Gastrocnemius medialis (tissue), 4 donors: ENCODE data around the gene TAS1R3. TPM values are rescaled to one million over a fixed set of nuclear protein-coding genes. Genes with fewer than 3 reads are reported as not detected.

Experiments used
- ATAC-seq, 2 donors: fragments of 150-250 bp; one replicate each; pipeline ENCODE4 v1.9.1; 2016
- DNase-seq, 2 donors: peaks; one replicate each; pipeline ENCODE4 v3.0.0-alpha.2; 2019
- H3K27ac ChIP-seq, 4 donors: fragments of 200-600 bp; sonication (generic); 1 replicate in 1 of 4; 2 replicates in 3 of 4; pipeline ENCODE4 v1.5.1; 2016 to 2018; ENCODE audit warnings: mild to moderate bottlenecking in 2 of 4, moderate library complexity in 1 of 4
- H3K27me3 ChIP-seq, 3 donors: fragments of 200-600 bp; sonication (generic) in 2 of 3; 1 replicate in 1 of 3; 2 replicates in 2 of 3; pipeline versions ENCODE4 v1.5.1 to v1.6.0; 2016 to 2019; ENCODE audit warnings: mild to moderate bottlenecking in 1 of 3, moderate library complexity in 1 of 3
- H3K36me3 ChIP-seq, 2 donors: fragments of 200-600 bp; sonication (generic) in 1 of 2; one replicate each; pipeline ENCODE4 v1.5.1; 2017 to 2018
- H3K4me1 ChIP-seq, 2 donors: fragments of 200-600 bp; sonication (generic) in 1 of 2; one replicate each; pipeline ENCODE4 v1.5.1; 2016 to 2017; ENCODE audit warnings: mild to moderate bottlenecking in 2 of 2
- H3K4me3 ChIP-seq, 4 donors: fragments of 200-600 bp; sonication (generic) in 3 of 4; 1 replicate in 1 of 4; 2 replicates in 3 of 4; pipeline ENCODE4 v1.5.1; 2016 to 2019; ENCODE audit warnings: mild to moderate bottlenecking in 2 of 4
- H3K9me3 ChIP-seq, 3 donors: fragments of 200-600 bp; sonication (generic) in 2 of 3; 1 replicate in 1 of 3; 2 replicates in 2 of 3; pipeline ENCODE4 v1.5.1; 2016 to 2019
- CTCF ChIP-seq, 5 experiments: fragments of 450-650 bp in 3 of 5; fragments of 200-600 bp in 2 of 5; sonication (generic) in 2 of 5; IDR thresholded peaks in 4 of 5; conservative IDR thresholded peaks in 1 of 5; 1 replicate in 4 of 5; 2 replicates in 1 of 5; pipeline ENCODE4 v1.5.1; 2016 to 2019; ENCODE audit warnings: antibody characterized with exemption in 5 of 5, mild to moderate bottlenecking in 3 of 5, moderate library complexity in 3 of 5
- POLR2A ChIP-seq, 2 donors: fragments of 450-650 bp; IDR thresholded peaks; one replicate each; pipeline ENCODE4 v1.6.1; 2017; ENCODE audit warnings: antibody characterized with exemption in 2 of 2, mild to moderate bottlenecking in 2 of 2, moderate library complexity in 2 of 2
- in situ Hi-C, 4 donors: fragments of 200-750 bp; cut with MboI; loops; one replicate each; pipeline versions ENCODE4 v1.15.0 to v1.8.0; 2017; ENCODE audit warnings: low sequenced_read_pairs in 4 of 4
- intact Hi-C: fragments of 100-400 bp; cut with DNase I; formaldehyde crosslinking; loops from one replicate; pipeline ENCODE4 v1.15.1; 2023; ENCODE audit warnings: low total_unique reads
- total RNA-seq, 4 donors: library from RNA; depleted of rRNA; stranded (reverse); fragments of >200 nt; gene quantifications; one replicate each; pipeline versions ENCODE4 v1.1.0 to v1.2.3, GENCODE V29; 2016

The TAS1R3 gene
- total RNA-seq, 4 donors from 2014 or later = 0.20 to 0.44 TPM; not detected in 2

GRCh38 chr1:1306661-1307260 is 24.3 kb upstream of the TAS1R3 start:
- ATAC-seq (no peak), DNase-seq (no peak)
- in situ Hi-C loops = no loop called here
- intact Hi-C loops = loop anchor here (2.0 kb wide), 1 partner anchor 34 kb away; the partner anchor contains the start of gene UBE2J2
- Histone ChIP-seq H3K9me3 (no peaks in the 10 kb centered on the region), H3K27me3 (no peaks in the 10 kb centered on the region), H3K27ac (peak overlapping the region; percentile 88 to 100 (median 96)), H3K4me3 (peak overlapping the region; percentile 57 to 92 (median 74)), H3K36me3 (peaks cover 0 to 8% of the 10 kb centered on the region in 2 donors), H3K4me1 (peaks cover 38 to 46% of the 10 kb centered on the region in 2 donors)
- TF ChIP-seq POLR2A (IDR thresholded peaks at IDR 0.05) = no peak
- TF ChIP-seq CTCF (IDR thresholded peaks at IDR 0.05 in 4 of 5, conservative IDR thresholded peaks at IDR 0.05 in 1 of 5) = no peak

GRCh38 chr1:1307261-1307922 is 23.7 kb upstream of the TAS1R3 start:
- in situ Hi-C loops = no loop called here
- no peak for DNase-seq
- peak overlapping the region; percentile 57 to 92 (median 74) for H3K4me3 ChIP-seq
- intact Hi-C loops = loop anchor here (2.0 kb wide), 1 partner anchor 35 kb away; the partner anchor contains the start of gene UBE2J2
- H3K9me3 ChIP-seq = no peaks in the 10 kb centered on the region
- TF ChIP-seq CTCF (IDR thresholded peaks at IDR 0.05 in 4 of 5, conservative IDR thresholded peaks at IDR 0.05 in 1 of 5) (no peak), POLR2A (IDR thresholded peaks at IDR 0.05) (peak; percentile 66 to 74)
- H3K4me1 ChIP-seq = peaks cover 38 to 46% of the 10 kb centered on the region in 2 donors
- H3K27ac ChIP-seq = peak overlapping the region; percentile 88 to 100 (median 96)
- no peaks in the 10 kb centered on the region for H3K27me3 ChIP-seq
- peak; percentile 15 to 16 for ATAC-seq
- peaks cover 0 to 11% of the 10 kb centered on the region in 2 donors for H3K36me3 ChIP-seq

- ATAC-seq (peak; percentile 72 to 77), DNase-seq (peak; percentile 73 to 89)
- in situ Hi-C loops = no loop called here
- peak in 3 of 5 experiments; percentile 20 to 51 (median 30) for TF ChIP-seq CTCF (IDR thresholded peaks at IDR 0.05 in 4 of 5, conservative IDR thresholded peaks at IDR 0.05 in 1 of 5)
- peak in 1 of 2 donors; percentile 47 for TF ChIP-seq POLR2A (IDR thresholded peaks at IDR 0.05)
- no peaks in the 10 kb centered on the region for H3K9me3 ChIP-seq
- H3K27me3 ChIP-seq = no peaks in the 10 kb centered on the region
- H3K4me1 ChIP-seq = peaks cover 38 to 50% of the 10 kb centered on the region in 2 donors
- intact Hi-C loops = loop anchor here (1.0 to 2.0 kb wide), 5 partner anchors 17 to 67 kb away; partner anchors contain the start of genes AURKAIP1, CPTP, INTS11 and UBE2J2
- peak within 1 kb of the TSS; percentile 67 to 92 (median 75) for H3K4me3 ChIP-seq
- H3K36me3 ChIP-seq = peaks cover 0 to 19% of the 10 kb centered on the region in 2 donors
- H3K27ac ChIP-seq = peak within 1 kb of the TSS; percentile 88 to 100 (median 96)
Measured at GRCh38 chr1:1307923-1308755, 22.9 kb upstream of the TAS1R3 start, which contains the start of the genes ACAP3 and PUSL1. ACAP3 (minus strand) TSS chr1:1307930; CDS start chr1:1307815, 115 bp downstream. PUSL1 (plus strand) TSS chr1:1308597; CDS start chr1:1308644, 47 bp downstream.

- TF ChIP-seq POLR2A (IDR thresholded peaks at IDR 0.05) (peak in 1 of 2 donors; percentile 1), CTCF (IDR thresholded peaks at IDR 0.05 in 4 of 5, conservative IDR thresholded peaks at IDR 0.05 in 1 of 5) (no peak)
- no peaks in the 10 kb centered on the region for H3K9me3 ChIP-seq
- H3K36me3 ChIP-seq = peaks cover 0 to 25% of the 10 kb centered on the region in 2 donors
- H3K4me1 ChIP-seq = peaks cover 38 to 49% of the 10 kb centered on the region in 2 donors
- intact Hi-C loops (loop anchor here (1.0 to 2.0 kb wide), 4 partner anchors 16 to 66 kb away; partner anchors contain the start of genes AURKAIP1, CPTP and INTS11), in situ Hi-C loops (no loop called here)
- ATAC-seq (peak in 1 of 2 donors; percentile 3), DNase-seq (no peak)
- no peaks in the 10 kb centered on the region for H3K27me3 ChIP-seq
- peak overlapping the region; percentile 67 to 92 (median 70) for H3K4me3 ChIP-seq
- peak overlapping the region; percentile 88 to 100 (median 96) for H3K27ac ChIP-seq
Measured at GRCh38 chr1:1308756-1309250, 22.3 kb upstream of the TAS1R3 start.
